Thyroid gland (tissue), 4 donors: ENCODE data around the gene RNF214.
A peak's percentile ranks its signal among the peaks of the same experiment; 100 is the strongest.

Source experiments
- CTCF ChIP-seq, 6 experiments: fragments of 200-600 bp in 3 of 6; fragments of 450-650 bp in 3 of 6; sonication (generic) in 3 of 6; IDR thresholded peaks; one replicate each; pipeline ENCODE4 v1.5.1; 2016 to 2019; ENCODE audit warnings: antibody characterized with exemption in 6 of 6, mild to moderate bottlenecking in 2 of 6, inconsistent platforms in 1 of 6, moderate library complexity in 1 of 6
- POLR2A ChIP-seq, 2 donors: fragments of 450-650 bp; IDR thresholded peaks; one replicate each; pipeline ENCODE4 v1.6.1; 2017; ENCODE audit warnings: antibody characterized with exemption in 2 of 2, mild to moderate bottlenecking in 2 of 2, moderate library complexity in 1 of 2

- TF ChIP-seq CTCF (IDR thresholded peaks at IDR 0.05) (no peak), POLR2A (IDR thresholded peaks at IDR 0.05) (peak in 1 of 2 donors; percentile 65)
These were observed 95.3 kb downstream of the RNF214 start, which contains the start of gene CEP164 for GRCh38 chr11:117327567-117328374.
